HG02870 (cell line): ENCODE results near the gene PLXNA2.

Experiments
- ATAC-seq: cut with Tn5 transposase; IDR thresholded peaks from one replicate; pipeline ENCODE4 v1.9.1; 2021; ENCODE audit warnings: mild to moderate bottlenecking, moderate library complexity; ENCODE audit not compliant: unreplicated experiment

Gene PLXNA2

DNA sequence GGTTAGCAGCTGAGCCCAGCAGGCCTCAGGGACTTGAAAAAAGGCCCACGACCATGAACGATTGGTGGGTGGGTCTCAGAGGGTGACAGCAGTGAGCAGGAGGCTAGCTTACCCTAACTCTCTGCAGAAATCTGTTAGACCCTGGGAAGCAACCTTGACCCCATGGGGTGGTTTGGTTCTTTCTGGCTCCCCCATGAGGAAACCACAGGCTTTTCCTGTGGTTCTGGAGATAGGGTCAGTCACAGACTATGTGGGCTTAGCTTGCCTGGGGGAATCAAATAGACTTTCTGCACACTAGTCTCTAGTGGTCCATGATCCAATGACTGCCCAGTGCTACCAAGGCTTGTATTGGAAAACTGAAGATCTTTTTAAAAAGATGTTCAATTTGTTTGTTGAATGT, 118.1 kb downstream of the PLXNA2 start:
- ATAC-seq, result no peak

GRCh38 chr1:208122612-208123358, 121.4 kb downstream of the PLXNA2 start:
- no peak for ATAC-seq

DNA sequence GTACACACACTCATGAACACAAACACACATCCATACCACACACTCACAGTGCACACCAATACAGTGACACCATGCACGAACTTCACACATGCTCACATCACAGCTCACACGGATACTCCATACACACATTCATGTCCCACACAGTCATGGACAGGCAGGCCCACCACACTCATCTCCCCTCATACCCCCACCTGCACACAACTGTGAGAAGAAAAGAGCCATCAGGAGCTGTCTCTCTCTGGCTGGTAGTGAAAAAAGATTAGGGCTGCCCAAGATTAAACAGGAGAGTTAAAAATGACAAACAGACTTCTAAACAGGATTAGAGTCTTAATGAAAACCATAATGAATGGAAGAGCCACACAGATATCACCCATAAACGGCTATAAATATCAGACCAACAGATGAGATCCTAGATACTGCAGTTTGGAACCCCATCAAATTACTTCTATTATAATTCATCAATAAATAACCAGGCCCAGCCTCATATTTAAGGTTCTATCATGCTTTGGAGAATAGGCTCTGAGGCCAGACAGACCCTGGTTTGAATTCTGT, 122.3 kb downstream of the PLXNA2 start:
- no peak for ATAC-seq

- no peak for ATAC-seq
These were observed 123.8 kb downstream of the PLXNA2 start for GRCh38 chr1:208120431-208120790.

GRCh38 chr1:208118841-208119606, 125.2 kb downstream of the PLXNA2 start:
- no peak for ATAC-seq

DNA sequence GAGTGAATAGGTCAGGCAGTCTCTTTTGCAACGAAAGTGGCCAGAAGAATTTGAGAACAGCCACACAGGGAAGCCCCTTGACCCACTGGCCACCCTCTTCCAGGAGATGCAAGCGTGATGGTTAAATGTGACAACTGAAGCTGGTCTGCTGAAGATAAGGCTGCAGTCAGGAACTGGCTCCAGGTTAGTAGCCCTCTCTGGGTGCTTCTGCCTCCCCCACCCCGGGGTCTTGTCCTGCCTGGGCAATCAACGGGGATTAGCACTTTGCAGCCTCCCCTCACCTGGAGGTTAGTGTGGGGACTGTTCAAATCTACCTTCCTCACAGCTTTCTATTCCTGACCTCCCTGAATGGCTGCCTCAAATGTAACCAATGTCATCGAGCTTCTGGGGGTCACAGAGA, 125.9 kb downstream of the PLXNA2 start:
- ATAC-seq, result no peak

DNA sequence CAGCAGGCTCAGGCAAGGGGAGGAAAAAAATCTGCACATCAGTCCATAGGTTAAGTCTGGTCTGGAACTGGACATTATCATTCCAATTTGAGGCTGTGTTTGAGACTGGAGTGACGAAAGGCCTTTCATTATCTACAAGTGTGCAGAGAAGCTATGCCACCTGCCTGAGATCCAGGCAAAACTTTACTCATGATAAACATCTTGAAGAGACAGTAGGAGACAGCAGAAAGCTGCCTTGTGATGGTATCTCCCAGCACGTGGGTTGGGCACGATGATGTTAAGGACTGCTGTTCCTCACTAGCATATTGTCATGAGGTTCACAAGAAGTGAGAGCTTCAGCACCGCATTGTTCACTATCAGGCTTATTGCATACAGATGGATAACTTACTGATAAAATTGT, 126.4 kb downstream of the PLXNA2 start:
- ATAC-seq, result no peak

DNA sequence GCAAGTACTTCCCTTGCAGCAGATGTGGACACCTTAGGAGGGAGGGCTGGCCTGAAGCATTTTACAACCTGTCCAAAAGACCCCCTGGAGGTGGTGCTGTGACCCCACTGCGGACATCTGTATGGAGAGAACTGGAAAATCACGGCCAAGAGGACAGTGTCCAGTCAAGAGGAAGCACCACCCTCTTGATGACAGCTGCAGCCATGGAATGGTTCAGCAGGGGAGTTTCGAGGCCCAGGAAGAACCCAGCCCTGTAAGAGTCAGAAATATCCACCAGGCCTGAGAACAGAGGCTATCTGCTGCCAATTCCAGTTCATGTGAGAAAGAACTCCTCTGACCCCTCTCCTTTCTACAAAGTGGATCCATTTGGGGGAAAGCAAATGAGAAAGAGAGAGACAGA, 126.8 kb downstream of the PLXNA2 start:
- ATAC-seq, result no peak

GRCh38 chr1:208115924-208116640, 128.1 kb downstream of the PLXNA2 start:
- ATAC-seq, result no peak

DNA sequence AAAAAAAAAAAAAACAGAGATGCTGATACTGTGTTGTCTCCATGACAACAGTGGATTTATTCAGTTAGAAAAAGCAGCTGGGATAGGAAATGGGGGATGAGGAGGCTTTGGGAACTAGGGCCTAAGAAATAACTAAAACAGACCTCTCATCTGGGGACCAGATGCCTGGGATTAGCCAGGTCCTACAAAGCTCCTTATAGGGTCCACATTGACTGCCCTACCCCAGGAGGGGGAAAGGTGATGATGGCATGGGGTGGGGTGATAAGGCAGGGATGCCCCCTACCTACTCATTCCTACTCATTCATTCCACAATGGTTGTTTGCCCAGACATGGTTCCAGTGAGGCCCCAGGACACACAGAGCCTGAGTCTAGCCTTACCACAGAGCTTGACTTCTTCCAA, 131.2 kb downstream of the PLXNA2 start:
- no peak for ATAC-seq

- no peak for ATAC-seq
These were observed 131.8 kb downstream of the PLXNA2 start for GRCh38 chr1:208112401-208112800.

DNA sequence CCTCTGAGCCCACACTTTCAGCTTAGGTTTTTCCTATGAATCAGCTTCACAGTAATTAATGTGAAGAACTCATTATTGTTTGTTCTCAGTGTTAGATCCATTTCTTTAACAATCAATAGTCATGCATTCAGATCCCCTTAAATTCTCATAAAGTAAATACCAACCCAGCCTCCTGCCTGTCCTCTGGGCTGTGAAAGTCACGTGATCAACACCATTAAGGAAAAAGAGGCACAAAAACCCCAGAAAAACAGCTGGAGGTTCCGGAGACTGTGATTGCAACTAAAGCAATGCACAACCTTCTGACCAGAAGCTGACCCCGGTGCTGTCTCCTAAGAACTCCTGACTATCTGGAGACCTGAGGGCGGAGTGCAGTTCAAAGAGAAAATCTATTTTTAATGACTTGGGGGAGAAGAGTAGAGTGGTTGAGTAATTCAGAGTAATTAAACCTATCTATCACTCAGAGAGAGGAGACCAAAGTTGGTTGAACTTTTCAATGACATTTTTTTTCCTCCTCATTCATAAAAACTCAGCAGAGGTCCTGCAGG, 132.5 kb downstream of the PLXNA2 start:
- ATAC-seq, result no peak

GRCh38 chr1:208110296-208110695, 133.9 kb downstream of the PLXNA2 start:
- no peak for ATAC-seq

- no peak for ATAC-seq
These were observed 135.4 kb downstream of the PLXNA2 start for GRCh38 chr1:208108646-208109330.

DNA sequence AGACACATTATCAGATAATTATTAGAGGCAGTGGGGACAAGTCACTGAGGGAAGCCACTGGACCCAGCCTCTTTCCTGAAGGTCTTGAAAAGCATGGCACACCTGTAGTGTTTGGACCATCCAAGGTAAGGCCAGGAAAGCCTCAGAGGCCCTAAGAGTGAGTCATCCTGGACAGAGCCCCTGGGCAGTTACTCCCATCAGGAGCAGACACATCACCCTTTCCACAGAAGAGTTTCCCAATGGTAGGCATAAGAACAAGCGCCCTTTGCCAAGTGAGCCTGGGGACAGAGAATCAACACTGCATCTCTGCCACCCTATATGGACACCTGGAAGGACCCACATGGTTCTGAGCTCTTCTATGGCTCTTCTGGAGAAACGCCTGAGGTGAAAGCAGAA, 136.0 kb downstream of the PLXNA2 start:
- no peak for ATAC-seq

GRCh38 chr1:208107425-208108212, 136.6 kb downstream of the PLXNA2 start:
- no peak for ATAC-seq

- ATAC-seq, result no peak
These were observed 138.0 kb downstream of the PLXNA2 start for GRCh38 chr1:208106218-208106617.

DNA sequence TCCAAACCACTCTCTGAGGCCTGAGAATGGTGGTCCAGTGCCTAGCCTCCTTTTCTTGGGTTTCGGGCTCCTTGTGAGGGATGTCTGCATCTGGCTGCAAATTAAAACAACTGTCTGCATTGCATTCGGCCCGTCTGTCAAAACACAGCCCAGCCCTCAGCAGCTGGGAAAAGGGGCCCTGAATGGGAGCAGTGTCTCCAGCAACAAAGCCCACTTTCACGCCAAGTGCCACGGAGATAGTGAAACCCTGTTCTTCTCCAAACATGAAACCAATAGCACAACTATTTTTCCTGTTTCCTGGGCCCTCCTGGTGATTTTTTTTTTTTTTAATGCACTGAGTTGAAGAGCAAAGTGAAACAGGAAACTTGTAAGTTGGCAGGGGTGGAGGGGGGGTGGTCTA, 138.4 kb downstream of the PLXNA2 start:
- ATAC-seq, result no peak

- no peak for ATAC-seq
These were observed 140.3 kb downstream of the PLXNA2 start for GRCh38 chr1:208103597-208104513.
